Erythroblast (primary cell): Measurements from ENCODE around the gene PDCD1.

Source experiments
- GATA1 ChIP-seq: IDR thresholded peaks from 2 replicates; pipeline ENCODE4 v1.6.1; 2011; ENCODE audit warnings: low read depth, mild to moderate bottlenecking, control low read depth, low read length, moderate library complexity
- POLR2A ChIP-seq: IDR thresholded peaks from 2 replicates; pipeline ENCODE4 v1.6.1; 2011; ENCODE audit warnings: mild to moderate bottlenecking, low read length

DNA sequence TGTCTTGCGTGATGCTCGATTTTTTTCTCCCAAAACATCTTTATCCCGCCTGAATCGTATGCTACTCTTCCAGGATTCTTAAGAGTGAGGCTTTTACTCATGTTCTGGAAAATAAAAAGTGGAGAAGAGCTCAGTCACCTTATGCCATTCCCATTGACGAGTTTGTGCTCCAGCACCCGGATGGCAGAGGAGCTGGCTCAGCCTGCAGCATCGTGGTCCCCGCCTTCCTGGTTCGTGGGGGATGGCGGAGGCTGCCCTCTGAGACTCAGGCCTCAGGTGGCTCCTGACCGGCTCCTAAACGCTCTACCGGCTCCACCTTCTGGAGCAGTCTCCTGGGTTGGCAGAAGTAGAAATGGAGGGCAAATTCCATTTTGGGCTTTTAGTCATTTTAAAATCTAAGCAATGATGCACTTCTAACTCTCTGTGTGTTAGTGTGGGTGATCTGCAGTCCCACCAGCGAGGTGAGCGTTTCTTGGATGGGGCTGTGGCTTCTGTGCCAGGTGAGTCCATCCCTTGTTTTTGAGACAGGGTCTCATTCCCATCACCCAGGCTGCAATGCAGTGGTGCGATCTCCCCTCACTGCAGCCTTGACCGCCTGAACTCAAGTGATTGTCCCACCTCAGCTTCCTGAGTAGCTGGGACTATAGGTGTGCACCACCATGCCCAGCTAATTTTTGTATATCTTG lies 38.7 kb upstream of the PDCD1 start:
- TF ChIP-seq POLR2A = no peak
- no peak for TF ChIP-seq GATA1
